ENCODE data around the gene F8.

DNA sequence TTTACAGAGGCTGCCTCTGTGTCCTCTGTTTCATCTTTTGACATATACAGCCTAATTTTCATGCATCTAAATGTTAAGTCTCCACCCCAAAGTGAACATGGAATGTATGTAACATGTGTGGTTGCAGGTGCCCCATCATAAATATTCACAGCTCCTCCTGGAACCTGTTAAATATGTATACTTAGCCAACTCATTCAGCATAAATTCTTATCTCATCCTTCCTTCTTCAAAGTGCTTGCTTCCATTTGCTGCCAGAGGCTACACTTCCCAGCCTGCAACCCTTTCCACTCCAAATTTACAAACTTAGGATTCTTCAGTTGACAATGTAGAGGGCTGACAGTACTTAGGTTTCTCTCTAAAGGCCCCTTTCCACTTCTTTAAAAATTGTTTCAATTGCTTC is 60.6 kb downstream of the F8 start:
- TF ChIP-seq POLR2A (IDR thresholded peaks at IDR 0.05) (no peak), POLR2AphosphoS5 (IDR thresholded peaks at IDR 0.05) (no peak)
- TF ChIP-seq, protein P1, sequence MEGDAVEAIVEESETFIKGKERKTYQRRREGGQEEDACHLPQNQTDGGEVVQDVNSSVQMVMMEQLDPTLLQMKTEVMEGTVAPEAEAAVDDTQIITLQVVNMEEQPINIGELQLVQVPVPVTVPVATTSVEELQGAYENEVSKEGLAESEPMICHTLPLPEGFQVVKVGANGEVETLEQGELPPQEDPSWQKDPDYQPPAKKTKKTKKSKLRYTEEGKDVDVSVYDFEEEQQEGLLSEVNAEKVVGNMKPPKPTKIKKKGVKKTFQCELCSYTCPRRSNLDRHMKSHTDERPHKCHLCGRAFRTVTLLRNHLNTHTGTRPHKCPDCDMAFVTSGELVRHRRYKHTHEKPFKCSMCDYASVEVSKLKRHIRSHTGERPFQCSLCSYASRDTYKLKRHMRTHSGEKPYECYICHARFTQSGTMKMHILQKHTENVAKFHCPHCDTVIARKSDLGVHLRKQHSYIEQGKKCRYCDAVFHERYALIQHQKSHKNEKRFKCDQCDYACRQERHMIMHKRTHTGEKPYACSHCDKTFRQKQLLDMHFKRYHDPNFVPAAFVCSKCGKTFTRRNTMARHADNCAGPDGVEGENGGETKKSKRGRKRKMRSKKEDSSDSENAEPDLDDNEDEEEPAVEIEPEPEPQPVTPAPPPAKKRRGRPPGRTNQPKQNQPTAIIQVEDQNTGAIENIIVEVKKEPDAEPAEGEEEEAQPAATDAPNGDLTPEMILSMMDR (IDR thresholded peaks at IDR 0.05), result no peak
